RPMI7951 (cell line): ENCODE data around the gene MRAP. TPM values are rescaled to one million over a fixed set of nuclear protein-coding genes. Genes with fewer than 3 reads are reported as not detected.
"Not testable (repeated sequence)": the region's sequence is repeated elsewhere in the genome, so short reads cannot be mapped to it uniquely, and the experiment has no call there.

Source experiments
- DNase-seq: peaks from one replicate; pipeline ENCODE4 v3.0.0-alpha.2; 2012; ENCODE audit warnings: low read depth
- total RNA-seq: library from RNA; depleted of rRNA; stranded (reverse); fragments of >200 nt; shearing (Covaris generic); gene quantifications from 2 replicates; pipeline ENCODE4 v1.2.3, GENCODE V29; 2014

The MRAP gene
- total RNA-seq, 1 experiment from 2014 or later: not detected

GRCh38 chr21:32300117-32300681, 1.5 kb downstream of the MRAP start:
- DNase-seq: no peak

- DNase-seq: no peak
Observed at GRCh38 chr21:32301596-32301995, 2.9 kb downstream of the MRAP start.

GRCh38 chr21:32302560-32302959, 3.9 kb downstream of the MRAP start:
- no peak for DNase-seq

- no peak for DNase-seq
Observed at GRCh38 chr21:32303385-32303784, 4.7 kb downstream of the MRAP start.

- no peak for DNase-seq
Observed at GRCh38 chr21:32304998-32305397, 6.3 kb downstream of the MRAP start.

GRCh38 chr21:32306021-32306780, 7.5 kb downstream of the MRAP start:
- DNase-seq: no peak

GRCh38 chr21:32307706-32308105, 9.1 kb downstream of the MRAP start:
- DNase-seq: no peak

- no peak for DNase-seq
Observed at GRCh38 chr21:32308696-32309095, 10.0 kb downstream of the MRAP start.

- no peak for DNase-seq
Observed at GRCh38 chr21:32309906-32310460, 11.3 kb downstream of the MRAP start.

GRCh38 chr21:32310976-32311375, 12.3 kb downstream of the MRAP start:
- DNase-seq: not testable (repeated sequence)

- DNase-seq: no peak
Observed at GRCh38 chr21:32311621-32312020, 13.0 kb downstream of the MRAP start.

GRCh38 chr21:32312326-32312725, 13.7 kb downstream of the MRAP start:
- no peak for DNase-seq

GRCh38 chr21:32312976-32313375, 14.3 kb downstream of the MRAP start:
- no peak for DNase-seq

- no peak for DNase-seq
Observed at GRCh38 chr21:32314806-32315205, 16.2 kb downstream of the MRAP start.

- DNase-seq: no peak
Observed at GRCh38 chr21:32315511-32316281, 17.0 kb downstream of the MRAP start.

GRCh38 chr21:32316361-32317215, 17.9 kb downstream of the MRAP start:
- DNase-seq: no peak

- DNase-seq: no peak
Observed at GRCh38 chr21:32317726-32318125, 19.1 kb downstream of the MRAP start.

- DNase-seq: no peak
Observed at GRCh38 chr21:32319012-32319411, 20.4 kb downstream of the MRAP start.

- no peak for DNase-seq
Observed at GRCh38 chr21:32320059-32320458, 21.4 kb downstream of the MRAP start.

GRCh38 chr21:32320726-32321125, 22.1 kb downstream of the MRAP start:
- no peak for DNase-seq

GRCh38 chr21:32321480-32321879, 22.8 kb downstream of the MRAP start:
- DNase-seq: no peak

- DNase-seq: no peak
Observed at GRCh38 chr21:32322103-32322502, 23.4 kb downstream of the MRAP start.
